ENCODE measurements around the gene LEF1. TPM values are rescaled to one million over a fixed set of nuclear protein-coding genes. Genes with fewer than 3 reads are reported as not detected.

The LEF1 gene
- total and polyA plus RNA-seq, 2 donors (not counting 3 experiments of a cell fraction or from before 2014, with no cell fraction given) = 0.46 TPM; not detected in 1

DNA sequence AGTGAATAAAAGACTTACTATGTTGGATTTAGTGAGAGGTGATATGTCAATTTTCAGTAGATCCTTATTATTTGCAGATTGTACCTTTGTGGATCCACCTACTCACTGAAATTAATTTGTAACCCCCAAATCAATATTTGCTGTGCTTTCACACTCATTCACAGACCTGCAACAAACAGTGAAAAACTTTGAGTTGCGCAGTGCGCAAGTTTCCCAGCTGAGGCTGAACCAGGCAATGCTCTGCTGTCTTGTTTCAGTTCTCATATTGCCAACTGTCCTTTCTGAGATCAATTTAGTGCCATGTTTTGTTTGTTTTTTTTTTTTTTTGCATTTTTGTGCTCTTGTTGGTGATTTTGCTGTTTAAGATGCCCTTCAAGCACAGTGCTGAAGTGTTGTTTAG, 40.8 kb upstream of the LEF1 start:
- no peaks in the 10 kb centered on the region for H3K79me2 ChIP-seq (ENCODE audit: control insufficient read depth, insufficient read depth, low read length)
- DNase-seq (ENCODE audit: low read depth, low spot score) = no peak
- TF ChIP-seq FOS (IDR thresholded peaks at IDR 0.05; ENCODE audit: borderline replicate concordance, insufficient read depth, low read length) (no peak), EZH2 (IDR thresholded peaks at IDR 0.05; ENCODE audit: borderline replicate concordance, low read depth, low read length, severe bottlenecking) (no peak), GATA2 (IDR thresholded peaks at IDR 0.05; ENCODE audit: insufficient read depth, insufficient read length, low read depth, low read length) (no peak), POLR2A (IDR thresholded peaks at IDR 0.05; ENCODE audit: low read depth, low read length) (no peak), MYC (IDR thresholded peaks at IDR 0.05; ENCODE audit: low read depth, low read length) (no peak), JUN (IDR thresholded peaks at IDR 0.05; ENCODE audit: borderline replicate concordance, insufficient read depth, insufficient read length, low read depth) (no peak), POLR2AphosphoS5 (IDR thresholded peaks at IDR 0.05; ENCODE audit: insufficient read depth, low read depth, low read length) (no peak)
- TF ChIP-seq, protein P1, sequence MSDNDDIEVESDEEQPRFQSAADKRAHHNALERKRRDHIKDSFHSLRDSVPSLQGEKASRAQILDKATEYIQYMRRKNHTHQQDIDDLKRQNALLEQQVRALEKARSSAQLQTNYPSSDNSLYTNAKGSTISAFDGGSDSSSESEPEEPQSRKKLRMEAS (IDR thresholded peaks at IDR 0.05; ENCODE audit: insufficient read depth, insufficient read length) = no peak
- TF ChIP-seq, protein P2, sequence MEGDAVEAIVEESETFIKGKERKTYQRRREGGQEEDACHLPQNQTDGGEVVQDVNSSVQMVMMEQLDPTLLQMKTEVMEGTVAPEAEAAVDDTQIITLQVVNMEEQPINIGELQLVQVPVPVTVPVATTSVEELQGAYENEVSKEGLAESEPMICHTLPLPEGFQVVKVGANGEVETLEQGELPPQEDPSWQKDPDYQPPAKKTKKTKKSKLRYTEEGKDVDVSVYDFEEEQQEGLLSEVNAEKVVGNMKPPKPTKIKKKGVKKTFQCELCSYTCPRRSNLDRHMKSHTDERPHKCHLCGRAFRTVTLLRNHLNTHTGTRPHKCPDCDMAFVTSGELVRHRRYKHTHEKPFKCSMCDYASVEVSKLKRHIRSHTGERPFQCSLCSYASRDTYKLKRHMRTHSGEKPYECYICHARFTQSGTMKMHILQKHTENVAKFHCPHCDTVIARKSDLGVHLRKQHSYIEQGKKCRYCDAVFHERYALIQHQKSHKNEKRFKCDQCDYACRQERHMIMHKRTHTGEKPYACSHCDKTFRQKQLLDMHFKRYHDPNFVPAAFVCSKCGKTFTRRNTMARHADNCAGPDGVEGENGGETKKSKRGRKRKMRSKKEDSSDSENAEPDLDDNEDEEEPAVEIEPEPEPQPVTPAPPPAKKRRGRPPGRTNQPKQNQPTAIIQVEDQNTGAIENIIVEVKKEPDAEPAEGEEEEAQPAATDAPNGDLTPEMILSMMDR (IDR thresholded peaks at IDR 0.05; ENCODE audit: extremely low read depth in 1 of 2, insufficient read depth in 1 of 2, low read depth in 1 of 2, low read length in 2 of 2) = no peak
- no peak overlapping the region for H3K27ac ChIP-seq (ENCODE audit: insufficient read depth, low read depth, low read length)
- dilution Hi-C loops (cut with MboI; ENCODE audit: extremely low pct_ligation_motif_present, low sequenced_read_pairs) (no loop called here), intact Hi-C loops (cut with micrococcal nuclease) (no loop called here)
- no TSS peak for BruUV-seq (replicated peaks)
- H3K4me1 ChIP-seq (ENCODE audit: control insufficient read depth, extremely low read depth, insufficient read depth, low read length) = no peaks in the 10 kb centered on the region
- H4K20me1 ChIP-seq (replicated peaks; ENCODE audit: control insufficient read depth, extremely low read depth, insufficient read depth, low read length) = no peaks in the 10 kb centered on the region
- H3K4me2 ChIP-seq (ENCODE audit: insufficient read depth, low read length) = no peak overlapping the region
- H3K4me3 ChIP-seq (replicated peaks in 1 of 3; ENCODE audit: insufficient read depth in 1 of 3, low read depth in 1 of 3, low read length in 3 of 3) = no peak overlapping the region
- no peaks in the 10 kb centered on the region for H3K36me3 ChIP-seq (ENCODE audit: control insufficient read depth in 2 of 2, extremely low read depth in 1 of 2, insufficient read depth in 2 of 2, low read length in 2 of 2)
- H3K27me3 ChIP-seq (ENCODE audit: control insufficient read depth in 2 of 2, insufficient read depth in 2 of 2, low read length in 2 of 2) = no peaks in the 10 kb centered on the region
- ChIA-PET POLR2A (no interaction called here), CTCF (no interaction called here)
- no peak for FAIRE-seq
- H2AFZ ChIP-seq (ENCODE audit: low read depth, low read length) = no peak overlapping the region
- H3K9me1 ChIP-seq (replicated peaks; ENCODE audit: control insufficient read depth, extremely low read depth, insufficient read depth, low read length) = no peaks in the 10 kb centered on the region
- no peak overlapping the region for H3K9ac ChIP-seq (replicated peaks; ENCODE audit: extremely low read depth, insufficient read depth, low read length)
- no peaks in the 10 kb centered on the region for H3K9me3 ChIP-seq (replicated peaks; ENCODE audit: control insufficient read depth, insufficient read depth, low read length)

All from endothelial cell of umbilical vein (primary cell).